Mucosa of gallbladder (tissue), 1 donor: Measurements from ENCODE around the gene RIPOR2. TPM values are rescaled to one million over a fixed set of nuclear protein-coding genes. Genes with fewer than 3 reads are reported as not detected.

Source experiments
- DNase-seq: peaks from one replicate; pipeline ENCODE4 v3.0.0-alpha.2; 2020; ENCODE audit warnings: low spot score
- total RNA-seq: library from RNA; stranded (reverse); gene quantifications from one replicate; pipeline ENCODE4 v1.2.1, GENCODE V29; 2021
- donor health status: DM: no; HTN: no; CAD: no.

Gene RIPOR2
- total RNA-seq, 1 donor from 2014 or later: 3.2 TPM

- no peak for DNase-seq
Measured at GRCh38 chr6:24906314-24906713, 29.4 kb downstream of the RIPOR2 start.

GRCh38 chr6:24905483-24905882 is 30.3 kb downstream of the RIPOR2 start:
- DNase-seq: no peak

GRCh38 chr6:24903681-24904080 is 32.1 kb downstream of the RIPOR2 start:
- DNase-seq: no peak

GRCh38 chr6:24902782-24903181 is 33.0 kb downstream of the RIPOR2 start:
- DNase-seq: no peak

GRCh38 chr6:24901698-24902328 is 33.9 kb downstream of the RIPOR2 start:
- DNase-seq: no peak

- DNase-seq: no peak
Measured at GRCh38 chr6:24900917-24901697, 34.7 kb downstream of the RIPOR2 start.

- DNase-seq: no peak
Measured at GRCh38 chr6:24899997-24900325, 35.8 kb downstream of the RIPOR2 start.

GRCh38 chr6:24899136-24899996 is 36.4 kb downstream of the RIPOR2 start:
- DNase-seq: no peak

GRCh38 chr6:24898676-24899075 is 37.1 kb downstream of the RIPOR2 start:
- no peak for DNase-seq

- DNase-seq: no peak
Measured at GRCh38 chr6:24897186-24897585, 38.6 kb downstream of the RIPOR2 start.

- no peak for DNase-seq
Measured at GRCh38 chr6:24893342-24893850, 42.4 kb downstream of the RIPOR2 start.

- no peak for DNase-seq
Measured at GRCh38 chr6:24891004-24891403, 44.8 kb downstream of the RIPOR2 start.

- no peak for DNase-seq
Measured at GRCh38 chr6:24890471-24890870, 45.3 kb downstream of the RIPOR2 start.

GRCh38 chr6:24888715-24889370 is 46.9 kb downstream of the RIPOR2 start:
- no peak for DNase-seq

GRCh38 chr6:24887545-24888140 is 48.1 kb downstream of the RIPOR2 start:
- DNase-seq: no peak

GRCh38 chr6:24883618-24884017 is 52.1 kb downstream of the RIPOR2 start:
- no peak for DNase-seq

GRCh38 chr6:24882835-24883555 is 52.8 kb downstream of the RIPOR2 start:
- DNase-seq: no peak

GRCh38 chr6:24882295-24882694 is 53.5 kb downstream of the RIPOR2 start:
- DNase-seq: no peak

GRCh38 chr6:24881376-24881775 is 54.4 kb downstream of the RIPOR2 start:
- DNase-seq: no peak

- DNase-seq: no peak
Measured at GRCh38 chr6:24880451-24880850, 55.3 kb downstream of the RIPOR2 start.

GRCh38 chr6:24879351-24879750 is 56.4 kb downstream of the RIPOR2 start:
- DNase-seq: no peak
